HUES48 (cell line): ENCODE data around the gene SHISA5.
"Not testable (repeated sequence)": the region's sequence is repeated elsewhere in the genome, so short reads cannot be mapped to it uniquely, and the experiment has no call there.

Source experiments
- H3K27ac ChIP-seq: one replicate; pipeline ENCODE4 v1.7.0; 2013; ENCODE audit warnings: low read depth, low read length, inconsistent platforms
- H3K27me3 ChIP-seq: 2 replicates; pipeline ENCODE4 v1.6.1; 2013; ENCODE audit warnings: mild to moderate bottlenecking, low read length; ENCODE audit not compliant: control insufficient read depth, insufficient read depth
- H3K36me3 ChIP-seq: 2 replicates; pipeline ENCODE4 v1.6.1; 2013; ENCODE audit warnings: low read length; ENCODE audit not compliant: control insufficient read depth, insufficient read depth
- H3K4me1 ChIP-seq: 2 replicates; pipeline ENCODE4 v1.6.1; 2013; ENCODE audit warnings: mild to moderate bottlenecking, low read length; ENCODE audit not compliant: control insufficient read depth, insufficient read depth
- H3K4me3 ChIP-seq: 2 replicates; pipeline ENCODE4 v1.5.1; 2013; ENCODE audit warnings: mild to moderate bottlenecking, low read depth, low read length
- H3K9ac ChIP-seq: 2 replicates; pipeline ENCODE4 v1.6.1; 2013; ENCODE audit warnings: mild to moderate bottlenecking, low read depth, low read length, moderate library complexity
- H3K9me3 ChIP-seq: 2 replicates; pipeline ENCODE4 v1.6.1; 2013; ENCODE audit warnings: low read length; ENCODE audit not compliant: control insufficient read depth, insufficient read depth

SHISA5 gene

DNA sequence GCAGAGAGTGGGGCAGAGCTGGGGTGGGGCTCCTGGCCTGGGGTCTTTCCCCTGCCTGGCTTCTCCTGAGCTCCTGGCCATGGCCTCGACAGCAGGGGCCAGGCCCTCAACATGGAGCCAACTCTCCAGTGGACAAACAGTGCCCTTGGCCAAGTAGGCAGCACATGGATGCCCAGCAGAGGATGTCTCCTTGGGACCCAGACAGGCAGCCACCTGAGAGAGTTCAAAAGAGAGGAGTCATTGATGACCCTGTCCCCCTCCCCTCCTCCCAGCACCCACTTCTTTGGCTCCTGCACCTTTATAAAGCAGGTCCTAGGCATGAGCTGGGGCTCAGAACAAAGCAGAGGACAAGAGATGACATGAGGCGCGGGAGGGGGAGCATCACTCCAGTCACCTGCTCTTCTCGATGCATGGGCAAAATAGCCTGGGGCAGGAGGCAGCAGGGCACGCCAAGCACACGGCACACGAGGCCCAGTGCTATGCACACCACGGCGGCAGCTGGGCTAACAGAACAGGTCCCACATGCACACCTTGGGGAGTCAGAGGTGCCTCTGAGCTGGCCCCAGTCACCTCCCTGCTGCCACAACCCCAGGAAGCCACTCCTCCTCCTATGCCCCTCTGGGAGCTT is 27.4 kb downstream of the SHISA5 start:
- Histone ChIP-seq H3K27ac (no peak overlapping the region), H3K4me3 (no peak overlapping the region), H3K27me3 (no peaks in the 10 kb centered on the region), H3K9ac (no peak overlapping the region), H3K9me3 (no peaks in the 10 kb centered on the region), H3K4me1 (peaks cover 17% of the 10 kb centered on the region), H3K36me3 (peaks cover 3% of the 10 kb centered on the region; the same call in 1 of the 2 replicates)

DNA sequence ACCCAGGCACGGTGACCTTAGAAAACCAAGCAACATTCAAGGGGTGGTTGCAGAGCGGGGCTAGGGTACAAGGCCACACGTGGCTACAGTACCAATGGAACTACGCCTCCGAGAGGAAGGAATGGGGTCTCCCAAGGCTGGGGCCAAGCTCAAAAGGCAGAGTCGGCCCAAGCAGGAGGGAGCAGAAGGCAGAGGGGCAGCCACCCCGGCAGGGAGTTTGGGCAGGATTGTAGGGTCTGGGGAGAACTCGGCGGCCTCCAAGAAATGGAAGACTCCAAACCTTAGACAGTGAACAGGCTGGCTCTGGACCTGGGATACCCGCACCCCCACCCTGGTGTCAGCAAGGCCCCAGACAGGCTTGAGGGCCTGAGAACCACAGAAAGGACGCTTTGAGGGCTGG is 28.8 kb downstream of the SHISA5 start:
- H3K4me3 ChIP-seq = no peak overlapping the region

DNA sequence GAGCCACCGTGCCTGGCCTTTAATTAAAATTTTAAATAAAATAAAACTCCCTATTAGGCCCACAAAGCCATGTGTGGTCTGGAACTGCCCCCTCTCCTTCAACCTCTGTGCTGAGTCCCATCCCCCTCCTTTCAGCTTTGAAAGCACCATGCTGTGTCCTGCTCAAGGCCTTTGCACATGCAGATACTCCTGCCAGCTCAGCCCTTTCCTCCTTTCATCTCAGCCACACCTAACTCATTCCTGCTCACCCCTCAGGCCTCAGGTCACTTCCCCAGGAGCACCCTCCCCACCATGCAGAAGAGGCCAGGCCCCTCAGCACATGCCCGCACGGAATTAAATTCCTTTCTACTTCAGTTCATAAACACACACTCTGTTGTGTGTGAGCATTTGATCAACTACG is 29.4 kb downstream of the SHISA5 start:
- Histone ChIP-seq H3K4me3 (peak overlapping the region; percentile 23; the same call in 1 of the 2 replicates), H3K27ac (peak overlapping the region; percentile 74), H3K4me1 (peaks cover 17% of the 10 kb centered on the region), H3K27me3 (no peaks in the 10 kb centered on the region), H3K9ac (peak overlapping the region; percentile 3; the same call in 1 of the 2 replicates), H3K36me3 (peaks cover 7% of the 10 kb centered on the region; the same call in 1 of the 2 replicates), H3K9me3 (no peaks in the 10 kb centered on the region)

More for the DNA sequence above, 28.8 kb downstream of the SHISA5 start:
- H3K4me1 ChIP-seq = peaks cover 17% of the 10 kb centered on the region
- H3K36me3 ChIP-seq = peaks cover 3% of the 10 kb centered on the region; the same call in 1 of the 2 replicates
- H3K9me3 ChIP-seq = no peaks in the 10 kb centered on the region
- H3K9ac ChIP-seq = peak overlapping the region; percentile 3; the same call in 1 of the 2 replicates
- peak overlapping the region; percentile 74 for H3K27ac ChIP-seq
- no peaks in the 10 kb centered on the region for H3K27me3 ChIP-seq

DNA sequence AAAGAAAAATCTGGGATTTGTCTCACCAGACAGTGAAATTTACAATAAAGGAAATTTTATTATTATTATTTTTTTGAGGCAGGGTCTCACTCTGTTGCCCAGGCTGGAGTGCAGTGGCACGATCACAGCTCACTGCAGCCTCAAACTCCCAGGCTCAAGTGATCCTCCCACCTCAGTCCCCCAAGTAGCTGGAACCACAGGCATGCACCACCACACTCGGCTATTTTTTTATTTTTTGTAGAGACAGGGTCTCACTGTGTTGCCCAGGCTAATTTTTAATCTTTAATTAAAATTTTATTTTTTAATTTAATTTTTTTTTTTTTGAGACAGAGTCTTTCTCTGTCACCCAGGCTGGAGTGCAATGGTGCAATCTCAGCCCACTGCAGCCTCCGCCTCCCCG is 29.9 kb downstream of the SHISA5 start:
- H3K27me3 ChIP-seq, H3K9ac ChIP-seq, H3K4me3 ChIP-seq, H3K9me3 ChIP-seq: not testable (repeated sequence)
- peaks cover 13% of the 10 kb centered on the region for H3K36me3 ChIP-seq
- peak overlapping the region; percentile 92 for H3K27ac ChIP-seq
- H3K4me1 ChIP-seq = peaks cover 17% of the 10 kb centered on the region

DNA sequence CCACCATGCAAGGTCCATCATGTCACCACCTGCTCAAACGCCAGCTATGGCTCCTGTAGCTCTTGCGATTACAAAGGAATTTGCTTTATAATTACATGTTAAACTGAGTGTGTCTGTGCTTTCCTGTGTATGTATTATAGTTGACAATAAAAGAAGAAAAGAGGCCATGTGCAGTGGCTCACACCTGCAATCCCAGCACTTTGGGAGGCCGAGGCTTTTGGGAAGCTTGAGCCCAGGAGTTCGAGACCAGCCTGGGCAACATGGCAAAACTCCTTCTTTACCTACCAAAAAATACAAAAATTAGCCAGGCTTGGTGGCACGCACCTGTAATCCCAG is 30.4 kb downstream of the SHISA5 start:
- Histone ChIP-seq H3K27ac (peak overlapping the region; percentile 92), H3K9me3 (no peaks in the 10 kb centered on the region), H3K4me3 (0 out of 2 replicates have a peak overlapping the region, but pooled peaks have one; percentile 21), H3K36me3 (peaks cover 18% of the 10 kb centered on the region), H3K4me1 (peaks cover 17% of the 10 kb centered on the region), H3K9ac (peak overlapping the region; percentile 12; the same call in 1 of the 2 replicates), H3K27me3 (no peaks in the 10 kb centered on the region)

DNA sequence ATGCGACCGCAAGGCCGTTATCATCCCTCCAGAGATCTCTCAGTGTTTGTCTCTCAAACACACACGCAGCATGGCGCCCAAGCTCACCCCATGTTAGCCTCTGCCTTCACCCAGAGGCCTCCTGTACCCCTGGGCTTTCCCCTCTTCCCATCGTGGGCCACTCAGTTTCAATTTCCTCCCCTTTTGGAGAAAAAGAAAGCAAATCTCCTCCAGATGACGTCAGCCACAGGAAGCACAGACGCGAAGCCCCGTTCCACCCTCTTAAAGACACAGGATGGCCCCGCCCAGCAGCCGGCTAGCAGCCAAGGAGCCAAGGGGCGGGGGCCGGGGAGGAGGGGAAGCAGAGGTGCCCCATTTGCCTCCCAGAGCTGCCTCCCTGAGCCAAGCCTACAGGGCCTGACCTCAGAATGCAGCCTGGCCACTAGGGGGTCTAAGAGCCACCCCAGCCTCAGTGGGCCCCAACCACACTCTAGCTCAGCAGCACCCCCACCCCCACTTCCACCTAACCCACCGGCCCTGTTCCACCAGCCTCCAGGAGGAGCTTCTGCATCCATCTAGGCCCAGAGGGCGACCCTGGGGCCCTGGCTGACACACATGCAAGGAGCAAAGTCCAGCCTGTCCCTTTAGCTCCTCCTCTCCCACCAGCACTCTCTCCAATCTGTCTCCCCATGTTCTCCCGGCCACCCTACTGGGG is 30.9 kb downstream of the SHISA5 start:
- Histone ChIP-seq H3K27me3 (no peaks in the 10 kb centered on the region), H3K9me3 (no peaks in the 10 kb centered on the region), H3K36me3 (peaks cover 23% of the 10 kb centered on the region), H3K27ac (peak overlapping the region; percentile 92), H3K4me1 (peaks cover 17% of the 10 kb centered on the region), H3K4me3 (peak overlapping the region; percentile 64), H3K9ac (peak overlapping the region; percentile 75)

DNA sequence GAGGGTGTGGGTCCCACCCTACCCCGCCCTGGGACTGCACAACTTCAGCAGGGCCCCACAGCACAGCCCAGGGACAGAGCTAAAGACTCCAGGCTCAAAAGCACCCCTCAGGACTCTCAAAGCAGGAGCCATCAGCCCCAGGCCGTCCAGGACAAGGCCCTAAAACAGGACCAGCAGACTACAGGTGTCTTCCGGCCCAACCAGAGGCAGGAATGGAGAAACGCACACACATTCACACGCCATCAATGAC is 31.4 kb downstream of the SHISA5 start:
- H3K4me3 ChIP-seq = peak overlapping the region; percentile 64
- peak overlapping the region; percentile 75 for H3K9ac ChIP-seq
- peaks cover 28% of the 10 kb centered on the region for H3K36me3 ChIP-seq
- no peaks in the 10 kb centered on the region for H3K27me3 ChIP-seq
- H3K27ac ChIP-seq = peak overlapping the region; percentile 92
- H3K9me3 ChIP-seq = no peaks in the 10 kb centered on the region
- peaks cover 17% of the 10 kb centered on the region for H3K4me1 ChIP-seq

DNA sequence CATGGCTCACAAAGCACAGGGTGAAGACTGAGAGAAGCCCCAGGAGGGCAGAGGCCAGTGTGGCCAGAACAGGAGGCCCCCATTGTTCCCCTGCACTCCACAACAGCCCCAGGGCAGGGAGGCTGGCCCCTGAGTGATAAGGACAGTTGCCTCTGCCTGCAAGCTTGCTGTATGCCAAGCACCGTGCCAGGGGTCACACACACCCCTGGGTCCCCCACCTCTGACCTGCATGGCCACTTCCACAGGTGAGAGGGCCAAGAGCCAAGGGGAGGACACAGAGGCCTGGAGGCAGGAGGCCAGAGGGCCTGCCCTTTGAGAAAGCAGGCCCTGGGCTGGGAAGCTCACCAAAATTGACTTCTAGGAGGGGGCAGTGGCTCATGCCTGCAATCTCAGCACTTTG is 33.7 kb downstream of the SHISA5 start:
- H3K9ac ChIP-seq = no peak overlapping the region

DNA sequence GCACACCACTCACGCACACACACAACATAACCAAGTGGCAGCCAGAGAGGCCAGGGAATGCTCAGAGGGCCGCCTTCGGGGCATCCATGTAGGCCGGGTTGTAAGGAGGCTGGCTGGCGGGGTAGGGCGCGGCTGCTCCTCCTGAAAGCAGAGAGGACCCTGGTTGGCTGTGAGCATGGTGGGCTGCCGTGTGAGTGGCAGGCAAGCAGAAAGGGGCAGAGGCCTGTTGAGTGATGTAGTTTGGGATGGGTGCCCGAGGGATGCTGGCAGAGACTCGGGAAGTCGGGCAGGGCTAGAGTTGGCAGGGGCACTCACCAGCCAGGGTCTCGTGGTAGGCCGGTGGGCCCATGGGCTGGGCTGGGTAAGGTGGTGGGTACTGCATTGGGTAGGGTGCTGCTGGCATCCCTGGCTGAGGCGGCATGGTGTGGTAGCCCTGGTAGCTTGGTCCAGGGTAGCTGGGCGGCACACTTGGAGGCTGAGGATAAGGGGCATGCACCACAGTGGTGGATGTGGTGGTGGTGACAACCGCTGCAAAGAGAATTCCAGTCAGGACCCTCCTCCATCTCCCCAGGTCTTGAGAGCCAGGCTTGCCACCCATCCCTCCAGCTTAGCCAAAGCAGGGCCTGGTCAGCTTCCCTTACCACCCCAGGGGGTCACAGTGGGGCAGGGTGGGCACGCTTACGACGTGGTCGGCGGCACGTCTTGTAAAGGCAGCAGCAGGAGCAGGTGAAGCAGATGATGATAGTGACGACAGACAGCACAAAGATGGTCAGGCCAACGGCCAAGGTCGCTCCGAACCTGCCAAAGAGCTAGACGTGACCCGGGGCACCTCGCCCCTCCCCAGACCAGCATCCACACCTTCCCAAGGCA is 34.7 kb downstream of the SHISA5 start:
- no peak overlapping the region for H3K4me3 ChIP-seq
- peaks cover 35% of the 10 kb centered on the region for H3K36me3 ChIP-seq
- H3K4me1 ChIP-seq = peaks cover 17% of the 10 kb centered on the region
- no peak overlapping the region for H3K9ac ChIP-seq
- H3K9me3 ChIP-seq = no peaks in the 10 kb centered on the region
- no peaks in the 10 kb centered on the region for H3K27me3 ChIP-seq
- no peak overlapping the region for H3K27ac ChIP-seq

More for the DNA sequence above, 33.7 kb downstream of the SHISA5 start:
- no peak overlapping the region for H3K27ac ChIP-seq
- no peak overlapping the region for H3K4me3 ChIP-seq
- no peaks in the 10 kb centered on the region for H3K27me3 ChIP-seq
- H3K9me3 ChIP-seq = no peaks in the 10 kb centered on the region
- H3K36me3 ChIP-seq = peaks cover 35% of the 10 kb centered on the region
- peaks cover 23% of the 10 kb centered on the region for H3K4me1 ChIP-seq

DNA sequence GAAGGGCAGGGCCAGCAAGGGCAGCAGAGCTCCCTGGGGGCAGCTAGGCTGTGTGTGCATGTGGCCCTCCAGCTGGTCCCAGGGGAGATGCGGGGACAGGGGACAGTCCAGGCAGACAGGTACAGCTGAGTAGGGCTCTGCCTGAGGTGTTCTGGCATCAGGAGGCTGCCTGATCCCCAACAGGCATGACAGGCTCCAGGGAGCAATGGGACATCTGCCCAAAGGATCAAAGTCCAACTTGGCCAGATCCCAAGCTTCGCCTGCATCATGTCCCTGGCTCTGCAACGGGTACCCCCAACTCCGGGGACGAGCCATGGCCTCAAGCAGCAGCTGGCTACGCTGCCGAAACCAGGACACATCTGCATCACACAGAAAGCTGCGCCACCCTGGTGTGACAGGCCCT is 35.6 kb downstream of the SHISA5 start:
- no peak overlapping the region for H3K27ac ChIP-seq
- no peaks in the 10 kb centered on the region for H3K9me3 ChIP-seq
- peaks cover 35% of the 10 kb centered on the region for H3K36me3 ChIP-seq
- H3K4me3 ChIP-seq = no peak overlapping the region
- no peaks in the 10 kb centered on the region for H3K27me3 ChIP-seq
- H3K9ac ChIP-seq = no peak overlapping the region
- H3K4me1 ChIP-seq = peaks cover 13% of the 10 kb centered on the region
